HepG2 (cell line): ENCODE measurements around the gene DZANK1. TPM values are rescaled to one million over a fixed set of nuclear protein-coding genes. Genes with fewer than 3 reads are reported as not detected.

Source experiments
- ATAC-seq: fragments of 200-7000 bp; cut with Tn5 transposase; 3 replicates; pipeline ENCODE4 v1.9.1; 2020; ENCODE audit warnings: mild to moderate bottlenecking, moderate library complexity
- BruUV-seq: library from RNA; stranded (reverse); fragments of 400-500 nt; replicated peaks from 2 replicates; lab custom pipeline; 2021; lab: Mats Ljungman, UMichigan
- CTCF ChIA-PET: fragments of 300-600 bp; formaldehyde crosslinking; extraction: SDS; loops from one replicate; lab custom pipeline; 2021; ENCODE audit warnings: low total read pairs, inconsistent platforms, low intra/inter-chr PET ratio; lab: Yijun Ruan, JAX
- POLR2A ChIA-PET: fragments of 350-600 bp; sonication (Branson Sonifier 250); formaldehyde crosslinking; loops from one replicate; lab custom pipeline; 2020; ENCODE audit warnings: antibody characterized with exemption, inconsistent platforms; lab: Yijun Ruan, JAX
- DNase-seq: peaks from one replicate; pipeline ENCODE4 v3.0.0-alpha.2; 2015; ENCODE audit warnings: low spot score
- FAIRE-seq: peaks from 3 replicates; lab custom pipeline; 2011; peaks lifted over from hg19 to GRCh38; lab: Jason Lieb, UNC
- H2AFZ ChIP-seq: one replicate; pipeline ENCODE4 v1.6.1; 2011; ENCODE audit warnings: low read length, inconsistent platforms
- H3K27ac ChIP-seq: fragments of 300-600 bp; 3 replicates; pipeline ENCODE4 v1.8.0; 2011; ENCODE audit warnings: mixed run types, mild to moderate bottlenecking, mixed read lengths, low read length, inconsistent platforms; ENCODE audit not compliant: insufficient read depth; ENCODE audit errors: extremely low read length
- H3K27me3 ChIP-seq, 2 experiments: fragments of 200-600 bp in 1 of 2; 2 replicates in 1 of 2; 3 replicates in 1 of 2; pipeline versions ENCODE4 v1.6.0 to v1.8.0; 2011; ENCODE audit warnings: low read length in 2 of 2, mild to moderate bottlenecking in 2 of 2, moderate library complexity in 2 of 2, inconsistent platforms in 1 of 2; ENCODE audit not compliant: insufficient read depth in 2 of 2, control insufficient read depth in 1 of 2
- H3K36me3 ChIP-seq, 2 experiments: fragments of 200-600 bp in 1 of 2; replicated peaks in 1 of 2; 2 replicates in 1 of 2; 3 replicates in 1 of 2; pipeline versions ENCODE4 v1.5.1 to v1.8.0; 2011; ENCODE audit warnings: low read length in 2 of 2, inconsistent platforms in 1 of 2; ENCODE audit not compliant: insufficient read depth in 2 of 2, control insufficient read depth in 1 of 2
- H3K4me1 ChIP-seq: 2 replicates; pipeline ENCODE4 v1.5.1; 2012; ENCODE audit warnings: low read length, inconsistent platforms; ENCODE audit not compliant: insufficient read depth
- H3K4me2 ChIP-seq: 2 replicates; pipeline ENCODE4 v1.6.0; 2011; ENCODE audit warnings: low read depth, low read length, inconsistent platforms
- H3K4me3 ChIP-seq, 3 experiments: fragments of 200-600 bp in 1 of 3; sonication (generic), shearing (Covaris generic) in 1 of 3; replicated peaks in 1 of 3; 2 replicates each; pipeline ENCODE4 v1.5.1; 2011 to 2016; ENCODE audit warnings: low read length in 3 of 3, inconsistent platforms in 2 of 3, low read depth in 2 of 3, mild to moderate bottlenecking in 2 of 3, control low read depth in 1 of 3, mixed read lengths in 1 of 3; ENCODE audit not compliant: insufficient read depth in 1 of 3
- H3K79me2 ChIP-seq: one replicate; pipeline ENCODE4 v1.6.1; 2011; ENCODE audit warnings: low read length, inconsistent platforms; ENCODE audit not compliant: insufficient read depth
- H3K9ac ChIP-seq: 2 replicates; pipeline ENCODE4 v1.6.0; 2011; ENCODE audit warnings: mild to moderate bottlenecking, low read depth, low read length, inconsistent platforms; ENCODE audit not compliant: insufficient read depth
- H3K9me3 ChIP-seq: 2 replicates; pipeline ENCODE4 v1.5.1; 2012; ENCODE audit warnings: mild to moderate bottlenecking, low read length
- H4K20me1 ChIP-seq: 2 replicates; pipeline ENCODE4 v1.6.0; 2011; ENCODE audit warnings: inconsistent platforms, mild to moderate bottlenecking, low read length, moderate library complexity; ENCODE audit not compliant: insufficient read depth
- FOSL2 ChIP-seq: sonication (generic); formaldehyde crosslinking; IDR thresholded peaks from 2 replicates; pipeline ENCODE4 v1.4.0; 2020; ENCODE audit warnings: missing genetic modification reagents
- ZNF720 ChIP-seq: sonication (generic); formaldehyde crosslinking; IDR thresholded peaks from 2 replicates; pipeline ENCODE4 v1.4.0; 2020; ENCODE audit warnings: missing genetic modification reagents
- WGBS: methylation state at CpG from one replicate; pipeline ENCODE4 v1.1.6; 2017; ENCODE audit warnings: low lambda C conversion rate; 5-methylcytosine and 5-hydroxymethylcytosine counted together
- in situ Hi-C: cut with HindIII; loops from 2 replicates; pipeline ENCODE4 v1.10.0; 2017; ENCODE audit warnings: low pct_unique_long_range_greater_than_20kb; ENCODE audit not compliant: extremely low pct_ligation_motif_present
- intact Hi-C: fragments of 100-400 bp; cut with micrococcal nuclease; formaldehyde crosslinking; loops from one replicate; pipeline ENCODE4 v1.10.0; 2022; ENCODE audit not compliant: unreplicated experiment
- polyA plus RNA-seq, 8 experiments: library from polyadenylated mRNA; depleted of rRNA in 3 of 8; stranded (reverse) in 7 of 8; unstranded in 1 of 8; fragments of >200 nt; fragmentation: Illumina TruSeq in 4 of 8; extraction: Trizol in 4 of 8; gene quantifications; 2 replicates each; pipeline versions ENCODE4 v1.2.1 to v1.2.3, GENCODE V29; 2011 to 2016; ENCODE audit warnings: low read depth in 4 of 8, missing spikeins in 1 of 8, mixed read lengths in 1 of 8; ENCODE audit not compliant: insufficient read depth in 1 of 8
- total RNA-seq, 5 experiments: library from RNA; depleted of rRNA; stranded (reverse); fragments of >200 nt; fragmentation: Illumina TruSeq; extraction: Trizol; gene quantifications; 2 replicates each; pipeline ENCODE4 v1.2.3, GENCODE V29; 2016; ENCODE audit warnings: low read depth in 1 of 5
- TF ChIP-seq, protein P1 (sequence below): sonication (generic); formaldehyde crosslinking; IDR thresholded peaks from 2 replicates; pipeline ENCODE4 v1.4.0; 2020; ENCODE audit warnings: missing genetic modification reagents, borderline replicate concordance
- TF ChIP-seq, protein P2 (sequence below), 2 experiments: sonication (generic) in 1 of 2; formaldehyde crosslinking in 1 of 2; IDR thresholded peaks; 2 replicates each; pipeline versions ENCODE4 v1.4.0 to v1.6.1; 2016 to 2020; ENCODE audit warnings: borderline replicate concordance in 1 of 2, low read depth in 1 of 2, mild to moderate bottlenecking in 1 of 2, missing genetic modification reagents in 1 of 2

Gene DZANK1
- total and polyA plus RNA-seq, 2 of the 13 experiments (the other 11 are each of a cell fraction or from before 2014, with no cell fraction given) = 1.6 to 3.2 TPM

DNA sequence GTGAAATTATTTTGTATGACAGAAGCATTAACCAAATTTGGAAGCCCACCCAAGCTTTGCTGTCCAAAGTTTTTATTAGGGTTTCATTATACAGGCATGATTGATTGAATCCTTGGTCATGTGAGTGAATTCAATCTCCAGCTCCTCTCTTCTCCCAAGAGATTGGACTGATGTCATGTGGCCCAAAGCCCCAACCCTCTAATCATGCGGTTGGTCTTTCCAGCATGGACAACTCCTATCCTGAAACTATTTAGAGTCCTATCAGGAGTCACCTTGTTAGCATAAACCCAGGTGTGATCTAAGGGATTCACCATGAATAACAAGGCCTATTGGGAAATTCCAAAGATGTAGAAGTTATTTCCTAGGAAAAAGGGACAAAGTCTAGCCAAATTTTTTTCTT lies 11.0 kb upstream of the DZANK1 start:
- 93% methylated on average over 1 of the region's 1 CpG for WGBS
- POLR2A ChIA-PET = interaction anchor here (1.5 to 3.1 kb wide), 4 partner anchors 11 to 107 kb away, joined by 5 to 15 read pairs (median 10); partner anchors contain the start of genes DZANK1, POLR3F, RBBP9 and SEC23B

More for the DNA sequence above, 11.0 kb upstream of the DZANK1 start:
- TF ChIP-seq, protein P1, sequence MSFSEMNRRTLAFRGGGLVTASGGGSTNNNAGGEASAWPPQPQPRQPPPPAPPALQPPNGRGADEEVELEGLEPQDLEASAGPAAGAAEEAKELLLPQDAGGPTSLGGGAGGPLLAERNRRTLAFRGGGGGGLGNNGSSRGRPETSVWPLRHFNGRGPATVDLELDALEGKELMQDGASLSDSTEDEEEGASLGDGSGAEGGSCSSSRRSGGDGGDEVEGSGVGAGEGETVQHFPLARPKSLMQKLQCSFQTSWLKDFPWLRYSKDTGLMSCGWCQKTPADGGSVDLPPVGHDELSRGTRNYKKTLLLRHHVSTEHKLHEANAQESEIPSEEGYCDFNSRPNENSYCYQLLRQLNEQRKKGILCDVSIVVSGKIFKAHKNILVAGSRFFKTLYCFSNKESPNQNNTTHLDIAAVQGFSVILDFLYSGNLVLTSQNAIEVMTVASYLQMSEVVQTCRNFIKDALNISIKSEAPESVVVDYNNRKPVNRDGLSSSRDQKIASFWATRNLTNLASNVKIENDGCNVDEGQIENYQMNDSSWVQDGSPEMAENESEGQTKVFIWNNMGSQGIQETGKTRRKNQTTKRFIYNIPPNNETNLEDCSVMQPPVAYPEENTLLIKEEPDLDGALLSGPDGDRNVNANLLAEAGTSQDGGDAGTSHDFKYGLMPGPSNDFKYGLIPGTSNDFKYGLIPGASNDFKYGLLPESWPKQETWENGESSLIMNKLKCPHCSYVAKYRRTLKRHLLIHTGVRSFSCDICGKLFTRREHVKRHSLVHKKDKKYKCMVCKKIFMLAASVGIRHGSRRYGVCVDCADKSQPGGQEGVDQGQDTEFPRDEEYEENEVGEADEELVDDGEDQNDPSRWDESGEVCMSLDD (CRISPR knock-in tag) = no peak
- TF ChIP-seq, protein P2, sequence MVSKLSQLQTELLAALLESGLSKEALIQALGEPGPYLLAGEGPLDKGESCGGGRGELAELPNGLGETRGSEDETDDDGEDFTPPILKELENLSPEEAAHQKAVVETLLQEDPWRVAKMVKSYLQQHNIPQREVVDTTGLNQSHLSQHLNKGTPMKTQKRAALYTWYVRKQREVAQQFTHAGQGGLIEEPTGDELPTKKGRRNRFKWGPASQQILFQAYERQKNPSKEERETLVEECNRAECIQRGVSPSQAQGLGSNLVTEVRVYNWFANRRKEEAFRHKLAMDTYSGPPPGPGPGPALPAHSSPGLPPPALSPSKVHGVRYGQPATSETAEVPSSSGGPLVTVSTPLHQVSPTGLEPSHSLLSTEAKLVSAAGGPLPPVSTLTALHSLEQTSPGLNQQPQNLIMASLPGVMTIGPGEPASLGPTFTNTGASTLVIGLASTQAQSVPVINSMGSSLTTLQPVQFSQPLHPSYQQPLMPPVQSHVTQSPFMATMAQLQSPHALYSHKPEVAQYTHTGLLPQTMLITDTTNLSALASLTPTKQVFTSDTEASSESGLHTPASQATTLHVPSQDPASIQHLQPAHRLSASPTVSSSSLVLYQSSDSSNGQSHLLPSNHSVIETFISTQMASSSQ (IDR thresholded peaks at IDR 0.05; ENCODE audit: low read depth) = no peak
- TF ChIP-seq, protein P2 (CRISPR knock-in tag; IDR thresholded peaks at IDR 0.05; ENCODE audit: borderline replicate concordance) = no peak
- TF ChIP-seq FOSL2 (CRISPR knock-in tag) (no peak), ZNF720 (CRISPR knock-in tag) (no peak)
- DNase-seq = no peak
- Histone ChIP-seq H3K27me3 (no peaks in the 10 kb centered on the region), H3K27ac (no peak overlapping the region), H3K9me3 (no peaks in the 10 kb centered on the region), H3K4me1 (peaks cover 21% of the 10 kb centered on the region), H2AFZ (no peak overlapping the region), H3K4me3 (no peak overlapping the region), H3K79me2 (no peaks in the 10 kb centered on the region), H4K20me1 (no peaks in the 10 kb centered on the region), H3K9ac (no peak overlapping the region), H3K4me2 (no peak overlapping the region), H3K36me3 (peaks cover 21 to 66% of the 10 kb centered on the region in 2 experiments)
- no peak for ATAC-seq
- CTCF ChIA-PET = no interaction called here
- FAIRE-seq = no peak
- no TSS peak for BruUV-seq
- in situ Hi-C loops = no loop called here
- intact Hi-C loops = no loop called here
